Stomach smooth muscle (tissue), 2 donors: ENCODE data around the gene GSTK1.

ENCODE experiments used
- H3K27ac ChIP-seq: one replicate; pipeline ENCODE4 v1.7.0; 2013; ENCODE audit warnings: mild to moderate bottlenecking, low read length, inconsistent platforms
- H3K27me3 ChIP-seq, 2 donors: one replicate each; pipeline ENCODE4 v1.7.0; 2013; ENCODE audit warnings: low read length in 2 of 2; ENCODE audit not compliant: insufficient read depth in 2 of 2, control insufficient read depth in 1 of 2
- H3K36me3 ChIP-seq, 2 donors: one replicate each; pipeline ENCODE4 v1.7.0; 2013; ENCODE audit warnings: low read length in 2 of 2; ENCODE audit not compliant: control insufficient read depth in 2 of 2, insufficient read depth in 2 of 2
- H3K4me1 ChIP-seq: one replicate; pipeline ENCODE4 v1.7.0; 2013; ENCODE audit warnings: low read length; ENCODE audit not compliant: control insufficient read depth, insufficient read depth
- H3K4me3 ChIP-seq, 2 donors: one replicate each; pipeline ENCODE4 v1.7.0; 2013; ENCODE audit warnings: low read length in 2 of 2
- H3K9ac ChIP-seq, 2 donors: one replicate each; pipeline ENCODE4 v1.7.0; 2013; ENCODE audit warnings: low read length in 2 of 2, mild to moderate bottlenecking in 1 of 2
- H3K9me3 ChIP-seq, 2 donors: one replicate each; pipeline ENCODE4 v1.7.0; 2013; ENCODE audit warnings: low read length in 2 of 2; ENCODE audit not compliant: control insufficient read depth in 2 of 2
- donor health status: healthy.
- donor health status: Pancreatic carcinoma.

The GSTK1 gene

GRCh38 chr7:143271240-143271639 is 8.0 kb downstream of the GSTK1 start:
- H3K36me3 ChIP-seq: peaks cover 22 to 23% of the 10 kb centered on the region in 2 donors
- H3K27me3 ChIP-seq: no peaks in the 10 kb centered on the region
- no peak overlapping the region for H3K4me3 ChIP-seq
- no peaks in the 10 kb centered on the region for H3K4me1 ChIP-seq
- H3K9me3 ChIP-seq: no peaks in the 10 kb centered on the region
- H3K9ac ChIP-seq: no peak overlapping the region
- no peak overlapping the region for H3K27ac ChIP-seq

GRCh38 chr7:143272871-143273270 is 9.6 kb downstream of the GSTK1 start:
- Histone ChIP-seq H3K4me3 (no peak overlapping the region), H3K9ac (no peak overlapping the region)

GRCh38 chr7:143279186-143280098 is 16.2 kb downstream of the GSTK1 start:
- H3K4me1 ChIP-seq: peaks cover 4% of the 10 kb centered on the region
- peak overlapping the region in 1 of 2 donors; percentile 8 for H3K4me3 ChIP-seq
- H3K36me3 ChIP-seq: no peaks in the 10 kb centered on the region
- no peaks in the 10 kb centered on the region for H3K9me3 ChIP-seq
- no peaks in the 10 kb centered on the region for H3K27me3 ChIP-seq
- H3K9ac ChIP-seq: peak overlapping the region in 1 of 2 donors; percentile 9
- no peak overlapping the region for H3K27ac ChIP-seq

More at GRCh38 chr7:143272871-143273270, 9.6 kb downstream of the GSTK1 start:
- H3K27me3 ChIP-seq: no peaks in the 10 kb centered on the region
- H3K9me3 ChIP-seq: no peaks in the 10 kb centered on the region
- peaks cover 12 to 13% of the 10 kb centered on the region in 2 donors for H3K36me3 ChIP-seq
- no peak overlapping the region for H3K27ac ChIP-seq
- no peaks in the 10 kb centered on the region for H3K4me1 ChIP-seq

- no peaks in the 10 kb centered on the region for H3K36me3 ChIP-seq
- no peak overlapping the region for H3K27ac ChIP-seq
- peak overlapping the region in 1 of 2 donors; percentile 9 for H3K9ac ChIP-seq
- no peak overlapping the region for H3K4me3 ChIP-seq
- no peaks in the 10 kb centered on the region for H3K9me3 ChIP-seq
- peaks cover 4% of the 10 kb centered on the region for H3K4me1 ChIP-seq
- no peaks in the 10 kb centered on the region for H3K27me3 ChIP-seq
These were observed 16.9 kb downstream of the GSTK1 start for GRCh38 chr7:143280160-143280559.

GRCh38 chr7:143280566-143280965 is 17.3 kb downstream of the GSTK1 start:
- Histone ChIP-seq H3K27me3 (no peaks in the 10 kb centered on the region), H3K9ac (no peak overlapping the region), H3K4me3 (no peak overlapping the region), H3K4me1 (peaks cover 4% of the 10 kb centered on the region), H3K27ac (no peak overlapping the region), H3K9me3 (no peaks in the 10 kb centered on the region), H3K36me3 (no peaks in the 10 kb centered on the region)

- no peaks in the 10 kb centered on the region for H3K27me3 ChIP-seq
- no peak overlapping the region for H3K4me3 ChIP-seq
- no peak overlapping the region for H3K9ac ChIP-seq
- peaks cover 4% of the 10 kb centered on the region for H3K4me1 ChIP-seq
- no peaks in the 10 kb centered on the region for H3K9me3 ChIP-seq
- H3K27ac ChIP-seq: no peak overlapping the region
- H3K36me3 ChIP-seq: no peaks in the 10 kb centered on the region
These were observed 18.3 kb downstream of the GSTK1 start for GRCh38 chr7:143281529-143281928.

GRCh38 chr7:143282124-143282523 is 18.9 kb downstream of the GSTK1 start:
- no peak overlapping the region for H3K4me3 ChIP-seq
- no peak overlapping the region for H3K9ac ChIP-seq
- no peaks in the 10 kb centered on the region for H3K36me3 ChIP-seq
- H3K27ac ChIP-seq: no peak overlapping the region
- H3K4me1 ChIP-seq: peaks cover 4% of the 10 kb centered on the region
- H3K27me3 ChIP-seq: no peaks in the 10 kb centered on the region
- no peaks in the 10 kb centered on the region for H3K9me3 ChIP-seq

GRCh38 chr7:143283381-143283780 is 20.1 kb downstream of the GSTK1 start:
- Histone ChIP-seq H3K27me3 (no peaks in the 10 kb centered on the region), H3K36me3 (no peaks in the 10 kb centered on the region), H3K4me3 (no peak overlapping the region), H3K27ac (no peak overlapping the region), H3K4me1 (peaks cover 12% of the 10 kb centered on the region), H3K9ac (no peak overlapping the region), H3K9me3 (no peaks in the 10 kb centered on the region)

- H3K27ac ChIP-seq: no peak within 1 kb of the TSS
- H3K4me1 ChIP-seq: peaks cover 19% of the 10 kb centered on the region
- H3K9me3 ChIP-seq: no peaks in the 10 kb centered on the region
- H3K36me3 ChIP-seq: no peaks in the 10 kb centered on the region
- no peaks in the 10 kb centered on the region for H3K27me3 ChIP-seq
- H3K9ac ChIP-seq: peak within 1 kb of the TSS in 1 of 2 donors; percentile 36
- H3K4me3 ChIP-seq: peak within 1 kb of the TSS; percentile 23 to 35
These were observed 21.6 kb downstream of the GSTK1 start, which contains the start of gene TMEM139 for GRCh38 chr7:143284591-143285469. Gene TMEM139, plus strand, starts transcription at chr7:143284958. Its CDS starts 1,000 bp downstream, at chr7:143285958.

- H3K4me3 ChIP-seq: no peak overlapping the region
- no peaks in the 10 kb centered on the region for H3K36me3 ChIP-seq
- no peak overlapping the region for H3K9ac ChIP-seq
- no peak overlapping the region for H3K27ac ChIP-seq
- H3K9me3 ChIP-seq: no peaks in the 10 kb centered on the region
- peaks cover 22% of the 10 kb centered on the region for H3K4me1 ChIP-seq
- H3K27me3 ChIP-seq: no peaks in the 10 kb centered on the region
These were observed 22.2 kb downstream of the GSTK1 start for GRCh38 chr7:143285470-143285778.
